Measurements from ENCODE around the gene ZNF488.

GRCh38 chr10:47336387-47337134 is 47.5 kb downstream of the ZNF488 start:
- no peak for TF ChIP-seq CTCF (IDR thresholded peaks at IDR 0.05)
- TF ChIP-seq POLR2A (IDR thresholded peaks at IDR 0.05), result no peak
